Measurements from ENCODE around the gene MED16.
"Not testable (repeated sequence)": the region's sequence is repeated elsewhere in the genome, so short reads cannot be mapped to it uniquely, and the experiment has no call there.

The MED16 gene

DNA sequence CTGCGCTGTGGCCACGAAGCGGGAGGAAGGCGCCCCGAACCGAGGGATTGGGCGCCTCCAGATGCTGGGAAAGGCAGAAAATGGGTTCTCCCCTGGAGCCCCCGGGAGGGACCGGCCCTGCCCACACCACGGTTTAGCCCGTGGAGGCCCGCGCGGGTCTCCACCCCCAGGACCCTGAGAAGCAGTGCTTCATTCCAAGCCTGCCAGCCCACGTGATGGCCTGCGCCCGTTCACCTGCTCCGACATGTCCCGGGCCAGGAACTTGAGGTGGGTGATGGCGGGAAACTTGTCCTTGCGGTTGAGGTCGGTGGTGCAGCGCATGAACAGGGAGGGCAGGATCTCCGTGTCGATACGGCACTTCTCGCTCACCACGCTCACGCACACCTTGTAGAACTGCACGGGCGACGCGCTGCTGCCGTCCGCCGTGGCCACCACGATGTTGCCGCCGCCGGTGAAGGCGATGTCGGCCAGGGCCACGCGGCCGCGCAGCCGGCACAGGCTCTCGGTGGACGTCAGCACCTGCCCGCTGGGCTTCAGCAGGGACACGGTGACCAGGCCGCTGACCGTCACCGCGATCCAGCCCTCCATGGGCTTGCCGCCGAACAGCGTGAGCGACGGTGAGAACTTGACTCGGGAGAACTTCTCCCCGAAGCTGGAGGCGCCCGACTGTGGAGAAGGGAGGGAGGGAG is 7.3 kb downstream of the MED16 start:
- no peak for DNase-seq

DNA sequence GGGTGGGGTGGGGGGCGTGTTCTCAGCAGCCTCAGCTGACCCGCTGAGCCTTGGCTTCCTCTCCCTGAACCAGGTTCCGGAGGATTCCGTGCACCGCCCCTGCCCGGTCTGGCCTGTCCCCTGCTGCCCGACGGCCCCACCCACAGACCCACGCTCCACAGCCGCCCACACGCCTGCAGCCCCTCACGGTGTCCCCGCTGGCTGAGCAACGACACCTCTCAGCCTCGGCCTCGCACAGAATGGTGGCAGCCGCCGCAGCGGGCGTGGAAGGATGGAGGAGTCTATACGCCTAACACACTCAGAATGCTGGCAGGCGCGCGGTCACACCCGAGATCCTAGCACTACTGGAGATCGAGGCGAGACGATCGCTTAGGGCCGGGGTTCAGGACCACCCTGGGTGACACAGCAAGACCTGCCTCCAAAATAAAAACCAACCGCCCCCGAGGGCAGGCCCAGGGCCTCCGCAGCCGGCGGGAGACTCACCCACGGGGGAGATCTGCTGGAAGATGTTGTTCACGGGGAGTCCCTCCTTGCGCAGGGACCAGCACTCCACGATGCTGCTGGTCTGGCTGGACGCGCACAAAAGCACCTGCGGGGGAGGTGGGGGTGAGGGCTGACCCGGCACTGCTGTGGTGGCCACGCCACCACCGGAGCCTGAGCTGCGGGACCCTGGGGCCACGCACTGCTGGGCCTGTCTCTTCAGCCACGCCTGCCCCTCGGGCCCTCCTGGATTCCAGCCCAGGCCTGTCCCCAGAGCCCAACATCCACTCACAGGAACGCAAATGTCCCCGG is 8.4 kb downstream of the MED16 start:
- no peak for DNase-seq

DNA sequence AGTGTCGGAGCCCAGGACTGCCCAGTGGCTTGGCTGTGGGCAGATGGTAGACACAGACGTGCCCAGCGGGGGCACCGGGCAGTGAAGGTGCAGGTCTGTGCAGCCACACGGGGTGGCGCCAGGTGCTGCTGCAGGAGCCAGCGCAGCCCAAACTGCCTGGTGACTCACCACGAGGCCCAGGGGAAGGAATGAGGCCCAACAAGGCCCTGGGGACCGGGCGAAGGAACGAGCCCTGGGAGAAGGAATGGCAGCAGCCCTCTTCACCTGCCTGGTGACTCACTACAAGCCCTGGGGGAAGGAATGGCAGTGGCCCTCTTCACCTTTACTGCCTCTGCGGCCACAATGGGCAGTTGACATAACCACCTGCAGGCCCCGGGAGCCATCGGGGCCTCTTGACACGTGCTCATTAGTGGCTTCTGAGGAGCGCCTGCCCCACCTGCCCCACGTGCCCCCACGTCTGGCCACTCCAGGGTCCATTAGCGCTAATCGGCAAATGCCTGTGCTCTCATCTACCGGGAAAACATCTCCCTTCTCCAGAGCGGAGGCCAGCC is 9.3 kb downstream of the MED16 start:
- DNase-seq: no peak

DNA sequence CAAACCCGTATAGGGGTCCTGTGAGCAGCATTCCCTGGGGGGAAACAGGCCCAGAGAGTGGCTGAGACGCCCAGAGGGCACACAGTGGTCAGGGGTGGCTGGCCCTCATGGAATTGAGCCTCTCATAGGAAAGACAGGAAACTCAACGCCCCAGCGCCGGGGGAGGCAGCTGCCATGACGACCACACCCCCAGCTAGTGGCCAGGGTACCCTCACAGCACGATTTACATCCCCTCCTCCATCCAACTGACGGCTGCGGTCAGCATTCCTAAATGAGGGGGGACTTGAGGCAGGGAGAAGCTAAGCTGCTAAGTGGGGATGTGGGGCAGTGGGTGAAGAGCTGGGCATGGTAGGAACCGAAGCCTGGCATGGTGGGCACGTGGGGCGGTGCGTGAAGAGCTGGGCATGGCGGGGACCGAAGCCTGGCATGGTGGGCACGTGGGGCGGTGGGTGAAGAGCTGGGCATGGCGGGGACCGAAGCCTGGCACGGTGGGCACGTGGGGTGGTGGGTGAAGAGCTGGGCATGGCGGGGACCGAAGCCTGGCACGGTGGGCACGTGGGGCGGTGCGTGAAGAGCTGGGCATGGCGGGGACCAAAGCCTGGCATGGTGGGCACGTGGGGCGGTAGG is 10.0 kb downstream of the MED16 start:
- no peak for DNase-seq

DNA sequence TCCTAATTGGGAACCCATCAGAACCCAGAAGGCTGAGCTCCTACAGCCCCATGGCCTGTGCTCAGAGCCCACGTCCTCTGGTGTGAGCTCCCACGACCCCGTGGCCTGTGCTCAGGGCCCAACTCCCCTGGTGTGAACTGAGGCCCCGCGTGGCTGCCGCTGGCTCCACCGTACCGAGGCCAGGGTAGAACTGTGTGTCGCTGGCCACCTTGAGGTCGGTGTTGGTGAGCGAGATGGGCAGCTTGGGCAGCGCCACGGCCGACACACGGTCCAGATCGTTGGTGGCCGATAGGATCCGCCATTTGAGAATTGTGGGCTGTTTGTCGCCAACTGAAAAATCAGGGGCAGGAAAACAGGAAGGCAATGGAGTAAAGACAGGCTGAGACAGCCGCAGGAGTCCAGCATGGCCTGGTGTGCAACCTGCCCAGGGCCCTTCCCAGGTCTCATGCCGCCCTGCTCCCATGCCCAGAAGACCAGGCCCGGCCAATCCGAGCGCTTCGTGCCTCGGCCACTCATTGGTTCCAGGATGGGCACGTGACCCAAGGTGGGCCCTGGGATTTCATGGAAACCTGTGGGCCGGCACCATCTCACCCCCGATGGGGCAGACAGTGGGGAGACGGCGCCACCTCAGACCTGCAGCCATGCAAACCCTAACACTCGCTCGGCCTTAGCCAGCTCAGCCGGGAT is 11.5 kb downstream of the MED16 start:
- no peak for DNase-seq

DNA sequence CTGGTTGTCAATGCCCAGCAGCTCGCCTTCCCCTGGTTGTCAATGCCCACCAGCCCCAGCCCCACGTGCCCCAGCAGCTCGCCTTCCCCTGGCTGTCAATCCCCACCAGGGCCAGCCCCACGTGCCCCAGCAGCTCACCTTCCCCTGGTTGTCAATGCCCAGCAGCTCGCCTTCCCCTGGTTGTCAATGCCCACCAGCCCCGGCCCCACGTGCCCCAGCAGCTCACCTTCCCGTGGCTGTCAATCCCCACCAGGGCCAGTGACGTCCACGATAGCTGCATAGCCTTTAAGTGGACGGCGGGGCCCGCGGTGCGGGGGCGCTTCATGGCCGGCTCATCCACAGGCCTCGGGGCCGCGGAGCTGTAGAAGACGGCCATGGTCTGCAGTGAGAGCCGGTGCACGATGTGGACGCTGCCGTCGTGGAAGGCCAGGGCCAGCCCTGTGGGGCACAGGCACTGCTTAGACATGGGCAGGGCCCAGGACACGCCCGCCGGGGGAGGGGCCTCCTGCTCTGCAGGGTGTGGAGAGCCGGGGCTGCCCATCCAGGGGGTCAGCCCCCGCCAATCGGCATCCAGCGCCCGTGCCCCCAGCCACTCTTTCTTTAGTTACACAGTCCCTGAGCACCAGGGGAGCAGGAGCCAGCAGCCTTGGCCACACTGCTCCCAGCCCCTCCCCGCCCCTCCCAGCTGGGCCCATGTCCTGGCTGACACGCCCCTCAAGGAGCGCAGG is 13.1 kb downstream of the MED16 start:
- DNase-seq: no peak

DNA sequence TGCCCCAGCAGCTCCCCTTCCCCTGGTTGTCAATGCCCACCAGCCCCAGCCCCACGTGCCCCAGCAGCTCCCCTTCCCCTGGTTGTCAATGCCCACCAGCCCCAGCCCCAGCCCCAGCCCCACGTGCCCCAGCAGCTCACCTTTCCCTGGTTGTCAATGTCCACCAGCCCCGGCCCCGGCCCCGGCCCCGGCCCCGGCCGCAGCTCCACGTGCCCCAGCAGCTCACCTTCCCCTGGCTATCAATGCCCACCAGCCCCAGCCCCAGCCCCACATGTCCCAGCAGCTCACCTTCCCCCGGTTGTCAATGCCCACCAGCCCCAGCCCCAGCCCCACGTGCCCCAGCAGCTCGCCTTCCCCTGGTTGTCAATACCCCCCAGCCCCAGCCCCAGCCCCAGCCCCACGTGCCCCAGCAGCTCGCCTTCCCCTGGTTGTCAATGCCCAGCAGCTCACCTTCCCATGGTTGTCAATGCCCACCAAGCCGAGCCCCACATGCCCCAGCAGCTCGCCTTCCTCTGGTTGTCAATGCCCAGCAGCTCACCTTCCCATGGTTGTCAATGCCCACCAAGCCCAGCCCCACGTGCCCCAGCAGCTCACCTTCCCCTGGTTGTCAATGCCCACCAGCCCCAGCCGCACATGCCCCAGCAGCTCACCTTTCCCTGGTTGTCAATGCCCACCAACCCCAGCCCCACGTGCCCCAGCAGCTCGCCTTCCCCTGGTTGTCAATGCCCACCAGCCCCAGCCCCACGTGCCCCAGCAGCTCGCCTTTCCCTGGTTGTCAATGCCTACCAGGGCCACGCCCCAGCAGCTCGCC is 14.0 kb downstream of the MED16 start:
- DNase-seq: not testable (repeated sequence)

DNA sequence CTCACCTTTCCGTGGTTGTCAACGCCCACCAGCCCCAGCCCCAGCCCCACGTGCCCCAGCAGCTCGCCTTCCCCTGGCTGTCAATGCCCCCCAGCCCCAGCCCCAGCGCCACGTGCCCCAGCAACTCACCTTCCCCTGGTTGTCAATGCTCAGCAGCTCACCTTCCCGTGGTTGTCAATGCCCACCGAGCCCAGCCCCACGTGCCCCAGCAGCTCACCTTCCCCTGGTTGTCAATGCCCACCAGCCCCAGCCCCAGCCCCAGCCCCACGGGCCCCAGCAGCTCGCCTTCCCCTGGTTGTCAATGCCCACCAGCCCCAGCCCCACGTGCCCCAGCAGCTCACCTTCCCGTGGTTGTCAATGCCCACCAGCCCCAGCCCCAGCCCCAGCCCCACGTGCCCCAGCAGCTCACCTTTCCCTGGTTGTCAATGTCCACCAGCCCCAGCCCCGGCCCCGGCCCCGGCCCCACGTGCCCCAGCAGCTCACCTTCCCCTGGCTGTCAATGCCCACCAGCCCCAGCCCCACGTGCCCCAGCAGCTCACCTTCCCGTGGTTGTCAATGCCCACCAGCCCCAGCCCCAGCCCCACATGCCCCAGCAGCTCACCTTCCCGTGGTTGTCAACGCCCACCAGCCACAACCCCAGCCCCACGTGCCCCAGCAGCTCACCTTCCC is 14.9 kb downstream of the MED16 start:
- not testable (repeated sequence) for DNase-seq

DNA sequence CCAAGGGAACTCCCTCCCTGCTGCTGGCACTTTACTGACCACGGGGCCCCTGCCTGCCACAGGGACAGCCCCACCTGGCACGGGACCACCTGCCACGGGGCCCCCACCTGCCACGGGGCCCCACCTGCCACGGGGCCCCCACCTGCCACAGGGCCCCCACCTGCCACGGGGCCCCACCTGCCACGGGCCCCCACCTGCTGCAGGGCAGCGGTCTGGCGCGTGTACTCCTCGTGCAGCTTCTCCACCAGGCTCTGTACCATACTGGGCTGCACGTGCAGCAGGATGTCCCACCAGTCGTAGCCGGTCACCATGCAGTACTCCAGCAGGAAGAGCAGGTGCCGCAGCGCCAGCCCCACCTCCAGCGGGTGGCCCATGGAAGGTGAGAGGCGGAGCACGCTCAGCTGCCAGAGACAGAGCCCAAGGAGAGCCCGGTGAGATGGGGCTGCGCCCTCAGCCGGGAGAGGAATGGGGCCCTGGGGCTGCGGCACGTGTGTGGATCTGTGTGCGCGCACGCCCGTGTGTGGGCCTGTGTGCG is 16.1 kb downstream of the MED16 start:
- DNase-seq: no peak

DNA sequence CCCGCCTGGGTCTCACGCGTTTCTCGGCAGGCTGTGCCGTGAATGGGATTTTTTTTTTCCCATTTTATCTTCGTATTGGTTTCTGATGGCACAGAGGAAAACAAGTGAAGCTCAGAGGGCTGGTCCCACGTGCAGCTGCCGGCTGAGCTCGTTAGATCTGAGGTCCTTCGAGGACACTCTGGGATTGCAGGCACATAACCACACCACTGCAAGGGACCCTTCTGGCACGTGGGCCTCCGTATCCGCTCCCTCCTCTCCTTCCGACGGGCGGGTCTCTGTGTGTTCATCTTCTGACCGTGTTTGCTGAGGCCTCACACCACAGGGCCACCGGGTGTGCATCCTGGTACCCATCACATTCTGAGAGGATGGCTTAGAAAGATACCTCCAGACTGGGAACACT is 16.9 kb downstream of the MED16 start:
- DNase-seq: no peak

DNA sequence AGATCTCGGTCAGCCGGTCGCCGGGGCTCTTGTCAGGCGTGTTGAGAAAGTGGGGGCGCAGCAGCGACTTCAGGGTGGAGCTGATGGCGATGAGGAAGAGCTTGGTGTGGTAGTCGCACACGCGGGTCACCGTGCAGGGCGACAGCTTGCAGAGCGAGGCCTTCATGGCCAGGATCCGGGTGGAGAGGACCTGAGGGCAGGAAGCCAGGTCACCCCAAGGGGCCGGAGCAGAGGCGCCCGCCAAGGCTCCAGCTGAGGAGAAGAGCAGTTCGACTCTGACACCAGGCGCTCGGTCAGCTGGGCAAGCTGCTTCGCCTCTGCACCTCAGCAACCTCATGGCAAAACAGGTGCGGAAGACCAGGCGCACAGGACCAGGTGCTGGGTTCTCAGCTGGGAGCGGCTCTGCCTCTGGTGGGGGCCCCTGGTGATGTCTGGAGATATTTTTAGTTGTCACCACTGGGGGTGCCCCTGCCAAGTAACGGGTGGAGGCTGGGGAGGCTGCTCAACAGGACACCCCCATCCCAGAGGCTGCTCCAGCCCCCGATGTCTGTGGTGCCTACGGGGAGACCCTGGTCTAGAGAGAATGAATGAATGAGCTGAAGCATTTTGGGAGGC is 17.6 kb downstream of the MED16 start:
- DNase-seq: no peak

DNA sequence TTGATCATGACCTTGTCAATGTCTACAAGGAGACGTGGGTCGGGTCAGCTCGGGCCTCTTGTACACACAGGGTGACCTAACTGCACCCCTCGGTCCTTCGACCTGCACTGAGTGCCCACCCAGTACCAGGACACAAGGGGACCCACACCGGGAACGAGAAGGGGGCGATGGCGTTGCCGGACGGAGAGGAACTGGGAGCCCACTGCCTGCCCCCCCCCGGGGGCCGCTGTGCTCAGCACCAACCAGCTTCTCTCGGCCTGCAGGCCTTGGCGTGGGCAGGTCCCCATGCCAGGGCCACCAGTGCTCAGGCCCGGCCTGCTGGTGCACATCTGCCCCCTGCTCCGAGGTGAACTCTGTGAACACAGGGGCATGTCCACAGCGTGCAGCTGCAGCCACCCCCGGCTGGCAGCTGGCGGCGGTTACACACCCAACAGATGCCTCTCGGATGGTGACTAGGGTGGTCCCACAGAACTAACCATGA is 19.4 kb downstream of the MED16 start:
- no peak for DNase-seq

DNA sequence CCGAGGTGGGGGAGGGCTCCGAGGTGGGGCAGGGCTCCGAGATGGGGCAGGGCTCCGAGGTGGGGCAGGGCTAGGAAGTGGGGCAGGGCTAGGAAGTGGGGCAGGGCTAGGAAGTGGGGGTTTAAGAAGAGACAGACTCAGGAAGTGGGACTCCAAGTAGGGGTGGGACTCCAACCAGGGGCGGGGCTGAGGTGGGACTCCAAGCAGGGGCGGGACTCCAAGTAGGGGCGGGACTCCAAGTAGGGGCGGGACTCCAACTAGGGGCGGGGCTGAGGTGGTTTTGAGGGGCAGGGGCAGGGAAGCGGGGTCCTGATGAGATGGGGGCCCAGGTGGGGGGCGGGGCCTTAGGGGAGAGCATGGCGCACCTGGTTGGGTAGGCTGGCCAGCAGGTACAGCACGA is 19.9 kb downstream of the MED16 start:
- peak; percentile 33 to 54 for DNase-seq

DNA sequence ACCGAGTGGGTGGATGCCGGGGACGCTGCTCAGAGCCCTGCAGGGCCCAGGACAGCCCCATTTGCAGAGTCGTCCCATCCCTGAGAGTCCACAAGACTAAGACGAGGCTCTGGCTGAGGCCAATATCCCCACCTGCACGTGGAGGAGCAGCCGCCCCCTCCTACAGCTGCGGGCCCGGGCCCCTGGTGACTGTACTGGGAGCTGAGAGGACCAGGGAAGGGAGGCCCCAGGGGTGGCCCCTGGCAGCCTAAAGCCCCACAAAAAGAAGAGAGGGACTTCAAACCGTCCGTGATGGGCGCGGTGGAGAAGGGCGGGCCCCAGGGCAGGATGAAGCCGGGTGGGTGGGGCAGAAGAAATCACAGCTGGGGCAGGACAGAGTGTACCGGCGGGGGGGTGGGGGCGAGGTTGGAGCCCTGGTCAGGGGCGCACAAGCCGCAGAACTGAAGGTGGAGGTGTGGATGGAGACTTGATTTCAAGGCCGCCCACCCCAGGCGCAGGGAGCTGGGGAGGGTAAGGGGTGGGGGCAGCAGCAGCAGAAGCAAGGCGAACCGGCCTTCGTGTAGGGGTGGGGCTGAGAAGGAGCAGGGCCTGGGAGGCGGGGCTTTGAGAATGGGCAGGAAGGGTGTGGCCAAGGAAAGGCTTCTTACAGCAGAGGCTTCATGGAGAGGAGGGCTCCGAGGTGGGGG is 20.6 kb downstream of the MED16 start:
- DNase-seq: peak; percentile 62 to 78

DNA sequence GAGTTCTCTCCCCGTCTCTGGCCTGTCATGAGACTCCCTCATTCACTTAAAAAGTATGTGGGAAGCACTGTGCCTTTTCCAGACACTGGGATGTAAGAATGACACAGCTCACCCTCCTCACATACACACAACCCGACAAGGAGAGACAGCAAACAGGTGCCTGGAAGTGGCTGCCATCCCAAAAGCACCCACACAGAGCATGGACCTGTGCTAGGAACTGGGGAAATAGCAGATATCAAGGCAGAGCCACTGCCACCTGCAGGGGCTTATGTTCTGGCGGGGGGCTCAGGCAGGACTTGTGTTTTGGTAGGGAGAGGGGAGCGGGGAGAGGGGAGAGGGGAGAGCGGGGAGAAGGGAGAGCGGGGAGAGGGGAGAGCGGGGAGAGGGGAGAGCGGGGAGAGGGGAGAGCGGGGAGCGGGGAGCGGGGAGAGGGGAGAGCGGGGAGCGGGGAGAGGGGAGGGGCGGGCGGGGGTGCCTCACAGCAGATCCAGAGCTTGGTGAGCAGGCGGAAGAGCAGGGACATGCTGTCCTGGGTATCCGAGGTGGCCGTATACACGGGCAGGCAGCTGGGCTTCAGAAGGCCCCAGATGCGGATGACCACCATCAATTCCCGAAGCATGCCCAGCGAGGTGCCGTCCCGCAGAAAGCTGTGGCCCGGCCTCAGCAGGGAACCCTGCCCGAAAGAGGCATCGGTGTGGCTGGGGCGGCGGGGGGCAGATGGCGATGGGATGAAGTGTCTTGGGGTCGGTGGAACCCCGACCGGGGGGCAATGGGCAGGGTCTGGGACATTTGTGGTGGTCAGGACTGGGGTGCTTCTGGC is 21.3 kb downstream of the MED16 start:
- DNase-seq: peak in 1 of 2 experiments; percentile 17

DNA sequence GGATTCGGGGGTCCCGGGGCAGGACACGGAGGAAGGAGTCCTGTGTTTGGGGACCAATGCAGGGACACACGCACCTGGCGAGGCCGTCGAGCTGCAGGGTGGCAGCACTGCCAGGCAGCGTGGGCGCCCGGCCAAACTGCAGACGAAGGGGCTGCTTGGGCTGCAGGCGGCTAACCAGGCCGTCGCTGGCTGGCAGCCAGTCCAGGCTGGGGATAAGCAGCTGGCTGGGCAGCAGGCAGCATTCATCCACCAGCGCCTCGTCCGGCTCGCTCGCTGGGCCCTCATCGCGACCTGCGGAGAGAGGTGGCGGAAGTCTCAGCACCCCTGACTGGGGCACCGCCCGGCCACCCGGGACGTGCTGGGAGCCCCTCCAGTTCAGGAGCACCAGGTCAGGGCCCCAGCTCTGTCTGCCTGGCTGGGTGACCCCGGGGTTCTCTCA is 22.0 kb downstream of the MED16 start:
- DNase-seq: no peak

DNA sequence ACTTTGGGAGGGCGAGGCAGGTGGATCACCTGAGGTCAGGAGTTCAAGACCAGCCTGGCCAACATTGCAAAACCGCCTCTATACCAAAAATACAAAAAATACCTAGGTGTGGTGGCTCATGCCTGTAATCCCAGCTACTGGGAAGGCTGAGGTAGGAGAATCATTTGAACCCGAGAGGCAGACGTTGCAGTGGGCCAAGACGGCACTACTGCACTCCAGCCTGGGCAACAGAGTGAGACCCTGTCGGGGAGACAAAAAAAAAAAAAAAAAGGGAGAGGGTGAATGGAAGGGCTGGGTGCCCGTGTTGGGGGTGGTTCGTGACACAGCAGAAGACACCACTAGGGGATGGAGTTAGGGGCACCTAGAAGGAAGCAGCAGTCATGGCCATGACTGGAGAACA is 22.7 kb downstream of the MED16 start:
- no peak for DNase-seq

Data from stimulated activated CD4-positive, alpha-beta T cell treated with anti-CD3 and anti-CD28 coated beads, Interleukin-4, amount 100 ng/mL, for 4 hours (primary cell).